MM.1S (cell line): ENCODE data around the gene BANP.
"Not testable (repeated sequence)": the region's sequence is repeated elsewhere in the genome, so short reads cannot be mapped to it uniquely, and the experiment has no call there.

Experiments
- CTCF ChIP-seq: fragments of 300-600 bp; sonication (generic); IDR thresholded peaks from 2 replicates; pipeline ENCODE4 v1.5.1; 2016; ENCODE audit warnings: antibody characterized with exemption, low read length, mixed read lengths
- EZH2 ChIP-seq: fragments of 300-600 bp; sonication (generic); optimal IDR thresholded peaks from 2 replicates; pipeline ENCODE3; 2017; ENCODE audit warnings: low read depth, mild to moderate bottlenecking, antibody characterized with exemption, low read length, mixed read lengths
- EZH2phosphoT487 ChIP-seq: fragments of 300-600 bp; sonication (generic); IDR thresholded peaks from 2 replicates; pipeline ENCODE4 v1.6.1; 2018; ENCODE audit warnings: antibody characterized with exemption, low read length

DNA sequence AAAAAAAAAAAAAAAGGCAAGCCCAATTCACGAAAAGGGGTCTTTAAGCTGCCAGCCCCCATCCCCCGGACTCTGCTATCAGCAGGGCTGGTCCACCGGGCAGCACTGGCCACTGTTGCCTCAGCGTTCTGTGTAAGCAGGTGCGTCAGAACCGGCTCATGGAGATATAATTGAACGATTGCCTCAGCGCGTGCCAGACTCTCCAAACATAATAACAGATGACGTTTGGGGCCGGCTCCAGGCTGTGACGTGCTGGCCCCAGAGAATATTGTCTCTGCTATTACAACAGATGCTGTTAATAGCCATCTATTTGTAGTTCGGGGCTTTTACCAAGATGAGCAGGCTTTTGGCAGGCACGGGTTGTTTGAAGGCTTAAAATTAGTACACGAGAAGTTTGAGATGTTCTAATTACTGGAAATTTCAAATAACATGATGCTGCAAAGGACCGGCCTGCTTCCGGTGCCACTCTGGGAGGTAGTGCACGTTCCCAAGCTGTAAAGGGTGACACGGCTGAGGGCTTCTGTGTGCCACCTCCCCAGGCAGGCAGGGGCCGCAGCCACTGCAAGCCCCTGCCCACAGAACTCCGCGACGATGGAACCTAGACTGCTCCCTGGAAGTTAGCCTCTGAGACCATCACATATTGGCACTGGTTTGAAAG is 40.0 kb upstream of the BANP start:
- not testable (repeated sequence) for TF ChIP-seq EZH2, CTCF, EZH2phosphoT487
